Cardiac fibroblast (primary cell): ENCODE measurements around the gene GDF15.

Experiments used
- DNase-seq, 2 donors: peaks; one replicate each; pipeline versions ENCODE4 v3.0.0 to v3.0.0-alpha.2; 2010; ENCODE audit warnings: low read depth in 2 of 2
- H3K4me3 ChIP-seq, 2 donors: replicated peaks in 1 of 2; 1 replicate in 1 of 2; 2 replicates in 1 of 2; pipeline ENCODE4 v1.5.1; 2011; ENCODE audit warnings: low read depth in 2 of 2, low read length in 2 of 2, mild to moderate bottlenecking in 2 of 2, moderate library complexity in 1 of 2
- TF ChIP-seq, protein P1 (sequence below): IDR thresholded peaks from one replicate; pipeline ENCODE4 v1.5.1; 2011; ENCODE audit warnings: low read depth, mild to moderate bottlenecking, low read length, inconsistent platforms

GDF15 gene

DNA sequence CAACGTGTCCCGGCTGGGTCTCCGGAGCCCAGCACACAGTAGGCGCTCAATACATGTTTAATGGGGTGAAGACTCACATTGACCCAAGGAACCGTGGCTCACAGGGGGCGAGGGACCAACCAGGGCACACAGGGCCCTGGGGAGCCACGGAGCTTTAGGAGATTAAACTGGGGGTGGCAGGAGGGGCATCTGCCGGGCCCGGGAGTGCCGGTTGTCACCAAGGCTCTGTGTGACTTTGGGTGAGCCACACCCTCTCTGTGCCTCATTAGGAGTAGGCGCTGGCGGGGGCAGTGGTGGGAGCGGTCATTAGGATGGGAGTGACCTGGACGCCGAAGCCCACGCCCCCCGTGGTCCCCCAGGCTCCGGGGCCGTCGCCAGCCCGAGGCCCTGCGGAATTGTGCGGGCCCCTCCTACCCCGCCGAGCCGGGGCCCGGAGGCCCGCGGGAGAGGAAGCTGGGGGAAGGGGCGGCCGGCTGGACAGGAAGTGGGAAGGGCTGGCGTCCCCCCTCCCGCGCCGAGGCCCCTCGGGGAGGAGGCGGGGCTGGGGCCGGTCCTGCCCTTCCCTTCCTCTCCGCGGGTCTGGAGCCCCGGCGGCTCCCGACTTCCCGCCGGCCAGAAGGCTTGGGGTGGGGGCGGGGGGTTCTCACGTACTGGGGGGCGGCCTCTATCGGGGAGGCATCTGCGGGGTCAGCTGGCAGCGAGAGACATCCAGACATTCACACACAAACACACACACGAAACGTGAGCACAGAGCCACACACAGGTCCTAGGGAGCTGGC lies 31.5 kb downstream of the GDF15 start:
- H3K4me3 ChIP-seq: peak overlapping the region; percentile 17 to 33
- TF ChIP-seq, protein P1, sequence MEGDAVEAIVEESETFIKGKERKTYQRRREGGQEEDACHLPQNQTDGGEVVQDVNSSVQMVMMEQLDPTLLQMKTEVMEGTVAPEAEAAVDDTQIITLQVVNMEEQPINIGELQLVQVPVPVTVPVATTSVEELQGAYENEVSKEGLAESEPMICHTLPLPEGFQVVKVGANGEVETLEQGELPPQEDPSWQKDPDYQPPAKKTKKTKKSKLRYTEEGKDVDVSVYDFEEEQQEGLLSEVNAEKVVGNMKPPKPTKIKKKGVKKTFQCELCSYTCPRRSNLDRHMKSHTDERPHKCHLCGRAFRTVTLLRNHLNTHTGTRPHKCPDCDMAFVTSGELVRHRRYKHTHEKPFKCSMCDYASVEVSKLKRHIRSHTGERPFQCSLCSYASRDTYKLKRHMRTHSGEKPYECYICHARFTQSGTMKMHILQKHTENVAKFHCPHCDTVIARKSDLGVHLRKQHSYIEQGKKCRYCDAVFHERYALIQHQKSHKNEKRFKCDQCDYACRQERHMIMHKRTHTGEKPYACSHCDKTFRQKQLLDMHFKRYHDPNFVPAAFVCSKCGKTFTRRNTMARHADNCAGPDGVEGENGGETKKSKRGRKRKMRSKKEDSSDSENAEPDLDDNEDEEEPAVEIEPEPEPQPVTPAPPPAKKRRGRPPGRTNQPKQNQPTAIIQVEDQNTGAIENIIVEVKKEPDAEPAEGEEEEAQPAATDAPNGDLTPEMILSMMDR: no peak
- DNase-seq: peak; percentile 78 to 95

DNA sequence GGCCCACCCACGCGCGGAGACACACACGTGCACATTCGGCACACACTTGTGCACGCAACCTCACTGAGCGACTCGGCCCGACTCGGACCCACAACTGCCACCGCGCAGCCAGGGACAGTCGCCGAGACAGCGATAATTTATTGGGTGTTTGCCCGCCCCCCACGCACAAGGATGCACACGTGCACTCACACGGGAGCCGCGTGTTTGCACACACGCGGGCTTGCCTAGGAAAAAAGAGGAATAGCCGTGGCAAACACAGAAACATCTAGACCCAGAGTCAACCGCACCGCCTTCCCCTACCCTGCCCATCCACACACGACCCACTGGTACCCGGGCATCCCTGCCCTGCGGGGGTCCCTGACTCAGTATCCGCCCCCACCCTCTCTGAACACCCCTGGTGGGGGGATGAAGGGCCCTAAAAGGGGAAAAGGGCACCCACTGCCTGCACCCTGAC lies 32.1 kb downstream of the GDF15 start:
- no peak overlapping the region for H3K4me3 ChIP-seq
- TF ChIP-seq, protein P1: no peak
- DNase-seq: no peak

- H3K4me3 ChIP-seq: peak overlapping the region; percentile 25 to 41
- TF ChIP-seq, protein P1: no peak
- peak in 1 of 2 donors; percentile 45 for DNase-seq
Measured at GRCh38 chr19:18418483-18419194, 32.7 kb downstream of the GDF15 start.

DNA sequence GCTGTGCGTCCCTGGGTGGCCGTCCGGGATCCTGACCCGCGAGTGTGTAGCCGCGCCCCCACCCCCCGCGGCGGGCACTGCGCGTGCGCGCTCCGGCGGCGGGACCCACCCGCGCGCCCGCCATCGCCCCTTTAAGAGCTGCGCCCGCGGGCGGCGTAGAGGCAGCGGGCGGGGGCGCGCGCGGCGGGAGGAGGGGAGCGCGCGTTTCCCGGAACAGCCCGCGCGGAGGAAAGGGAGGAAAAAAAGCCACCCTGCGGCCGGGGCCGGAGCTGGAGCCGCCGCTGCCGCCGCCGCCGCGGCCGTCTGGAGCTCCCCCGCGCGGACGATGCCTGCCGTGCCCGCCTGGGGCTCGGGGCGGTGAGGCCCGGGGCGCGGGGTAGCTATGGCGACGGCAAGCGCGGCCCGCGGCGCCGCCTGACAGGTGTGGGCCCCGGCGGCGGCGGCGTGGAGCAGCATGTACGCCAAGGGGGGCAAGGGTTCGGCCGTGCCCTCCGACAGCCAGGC lies 33.3 kb downstream of the GDF15 start, which contains the start of gene SSBP4:
SSBP4 (plus strand) TSS at position 204 of the 504 bp plus-strand sequence; CDS start at position 455, 251 bp downstream.
- peak within 1 kb of the TSS; percentile 77 to 83 for H3K4me3 ChIP-seq
- TF ChIP-seq, protein P1: no peak
- peak; percentile 79 to 89 for DNase-seq

GRCh38 chr19:18419699-18420460 lies 33.9 kb downstream of the GDF15 start:
- TF ChIP-seq, protein P1: no peak
- H3K4me3 ChIP-seq: peak overlapping the region; percentile 77 to 83
- no peak for DNase-seq

- peak overlapping the region; percentile 77 to 83 for H3K4me3 ChIP-seq
- no peak for DNase-seq
- TF ChIP-seq, protein P1: no peak
Measured at GRCh38 chr19:18420930-18421329, 35.0 kb downstream of the GDF15 start.
